HCT116 (cell line): ENCODE results near the gene UQCRH. TPM values are rescaled to one million over a fixed set of nuclear protein-coding genes. Genes with fewer than 3 reads are reported as not detected.

Experiments
- ATAC-seq: fragments of 200-7000 bp; cut with Tn5 transposase; 2 replicates; pipeline ENCODE4 v1.9.1; 2020; ENCODE audit warnings: mild to moderate bottlenecking, moderate library complexity
- BruUV-seq: library from RNA; stranded (reverse); fragments of 400-500 nt; replicated peaks from 2 replicates; lab custom pipeline; 2021; lab: Mats Ljungman, UMichigan
- CTCF ChIA-PET: fragments of 300-600 bp; sonication (Branson Sonifier 250); formaldehyde crosslinking; loops from one replicate; lab custom pipeline; 2021; ENCODE audit warnings: antibody characterized with exemption; lab: Charles Lee
- POLR2A ChIA-PET: fragments of 300-600, 350-600 bp; sonication (Branson Sonifier 250); formaldehyde crosslinking; loops from one replicate; lab custom pipeline; 2021; ENCODE audit warnings: antibody characterized with exemption; lab: Charles Lee
- RAD21 ChIA-PET, 2 experiments: fragments of 300-600 bp; sonication (Branson Sonifier 250); formaldehyde crosslinking; loops; one replicate each; lab custom pipeline; 2023; ENCODE audit warnings: low total read pairs in 2 of 2; ENCODE audit not compliant: uncharacterized antibody in 2 of 2, unreplicated experiment in 2 of 2, low non-redundant PET in 1 of 2; lab: Charles Lee
- DNase-seq: peaks from one replicate; pipeline ENCODE4 v3.0.0-alpha.2; 2010; ENCODE audit warnings: low read depth, low spot score
- H2AFZ ChIP-seq: fragments of 200-600 bp; shearing (Covaris generic), sonication (generic); 2 replicates; pipeline ENCODE4 v1.6.1; 2017; ENCODE audit warnings: low read depth, mixed run types, mixed read lengths, antibody characterized with exemption, low read length; ENCODE audit not compliant: poor library complexity, severe bottlenecking
- H3K27ac ChIP-seq: 2 replicates; pipeline ENCODE4 v1.5.1; 2012; ENCODE audit warnings: low read depth, low read length
- H3K27me3 ChIP-seq: fragments of 200-600 bp; sonication (generic); 2 replicates; pipeline ENCODE4 v1.6.1; 2016; ENCODE audit warnings: mixed run types, low read length, mixed read lengths; ENCODE audit not compliant: insufficient read depth
- H3K36me3 ChIP-seq, 2 experiments: fragments of 200-500 bp in 1 of 2; fragments of 200-600 bp in 1 of 2; sonication (Bioruptor generic) in 1 of 2; sonication (generic) in 1 of 2; 2 replicates each; pipeline versions ENCODE4 v1.5.1 to v1.6.1; 2014 to 2016; ENCODE audit warnings: low read length in 2 of 2, inconsistent platforms in 1 of 2, mixed read lengths in 1 of 2, mixed run types in 1 of 2; ENCODE audit not compliant: insufficient read depth in 2 of 2, control insufficient read depth in 1 of 2
- H3K4me1 ChIP-seq, 2 experiments: fragments of 200-600 bp in 1 of 2; sonication (generic) in 1 of 2; 2 replicates each; pipeline versions ENCODE4 v1.5.1 to v1.6.1; 2012 to 2017; ENCODE audit warnings: low read length in 2 of 2, inconsistent platforms in 1 of 2, mild to moderate bottlenecking in 1 of 2, mixed read lengths in 1 of 2, mixed run types in 1 of 2, moderate library complexity in 1 of 2; ENCODE audit not compliant: insufficient read depth in 2 of 2, control insufficient read depth in 1 of 2
- H3K4me2 ChIP-seq: fragments of 200-600 bp; sonication (generic); 2 replicates; pipeline ENCODE4 v1.6.1; 2017; ENCODE audit warnings: mixed run types, low read length, mixed read lengths
- H3K4me3 ChIP-seq, 2 experiments: fragments of 200-600 bp in 1 of 2; sonication (generic) in 1 of 2; replicated peaks in 1 of 2; 2 replicates each; pipeline ENCODE4 v1.5.1; 2011 to 2016; ENCODE audit warnings: low read length in 2 of 2, control low read depth in 1 of 2, low read depth in 1 of 2, mild to moderate bottlenecking in 1 of 2, mixed read lengths in 1 of 2, mixed run types in 1 of 2
- H3K79me2 ChIP-seq: fragments of 200-600 bp; sonication (generic); 2 replicates; pipeline ENCODE4 v1.6.1; 2017; ENCODE audit warnings: mild to moderate bottlenecking, mixed run types, low read length, moderate library complexity, mixed read lengths; ENCODE audit not compliant: insufficient read depth
- H3K9ac ChIP-seq: fragments of 200-600 bp; sonication (generic); 2 replicates; pipeline ENCODE4 v1.6.1; 2016; ENCODE audit warnings: low read length, mixed read lengths
- H3K9me2 ChIP-seq: fragments of 200-600 bp; sonication (generic), shearing (Covaris generic); 2 replicates; pipeline ENCODE4 v1.6.1; 2017; ENCODE audit warnings: mixed run types, mild to moderate bottlenecking, moderate library complexity; ENCODE audit not compliant: insufficient read depth
- H3K9me3 ChIP-seq, 2 experiments: fragments of 200-500 bp in 1 of 2; fragments of 200-600 bp in 1 of 2; sonication (Bioruptor generic) in 1 of 2; sonication (generic) in 1 of 2; 2 replicates each; pipeline ENCODE4 v1.6.1; 2014 to 2017; ENCODE audit warnings: low read length in 2 of 2, mixed read lengths in 2 of 2, inconsistent platforms in 1 of 2, low read depth in 1 of 2, mild to moderate bottlenecking in 1 of 2, mixed run types in 1 of 2, moderate library complexity in 1 of 2; ENCODE audit not compliant: control insufficient read depth in 1 of 2, insufficient read depth in 1 of 2
- H4K20me1 ChIP-seq: fragments of 200-600 bp; sonication (generic), shearing (Covaris generic); 2 replicates; pipeline ENCODE4 v1.6.1; 2017; ENCODE audit warnings: mixed run types, mild to moderate bottlenecking, moderate library complexity; ENCODE audit not compliant: insufficient read depth
- EGR1 ChIP-seq: IDR thresholded peaks from 2 replicates; pipeline ENCODE4 v1.6.1; 2012; ENCODE audit warnings: low read depth
- ELF1 ChIP-seq: IDR thresholded peaks from 2 replicates; pipeline ENCODE4 v1.6.1; 2012; ENCODE audit warnings: low read depth, borderline replicate concordance
- EZH2 ChIP-seq: fragments of 200-600 bp; sonication (generic); IDR thresholded peaks from 2 replicates; pipeline ENCODE4 v1.6.1; 2017; ENCODE audit warnings: antibody characterized with exemption, mixed run types
- SP1 ChIP-seq: IDR thresholded peaks from 2 replicates; pipeline ENCODE4 v1.6.1; 2012; ENCODE audit warnings: low read depth
- SRF ChIP-seq: IDR thresholded peaks from 2 replicates; pipeline ENCODE4 v1.6.1; 2012; ENCODE audit warnings: low read depth
- TCF7L2 ChIP-seq: IDR thresholded peaks from 2 replicates; pipeline ENCODE4 v1.7.0; 2011; ENCODE audit warnings: borderline replicate concordance, inconsistent platforms; ENCODE audit not compliant: insufficient read depth, insufficient read length; ENCODE audit errors: extremely low read depth
- ZFX ChIP-seq: fragments of 450-650 bp; IDR thresholded peaks from 2 replicates; pipeline ENCODE4 v1.6.1; 2017
- ZNF274 ChIP-seq: fragments of 200-500 bp; sonication (Bioruptor generic); IDR thresholded peaks from 2 replicates; pipeline ENCODE4 v1.6.1; 2014; ENCODE audit warnings: mild to moderate bottlenecking, low read depth, low read length, inconsistent platforms
- intact Hi-C: fragments of 100-400 bp; cut with micrococcal nuclease; formaldehyde crosslinking; loops from 2 replicates; pipeline ENCODE4 v1.10.0; 2022
- total RNA-seq: library from RNA; stranded (reverse); gene quantifications from one replicate; pipeline ENCODE4 v1.2.1, GENCODE V29; 2021; ENCODE audit not compliant: unreplicated experiment
- TF ChIP-seq, protein P1 (sequence below): IDR thresholded peaks from 2 replicates; pipeline ENCODE4 v1.6.1; 2012; ENCODE audit warnings: low read depth
- TF ChIP-seq, protein P2 (sequence below): IDR thresholded peaks from 2 replicates; pipeline ENCODE4 v1.6.1; 2012
- TF ChIP-seq, protein P3 (sequence below), 3 experiments: fragments of 200-600 bp in 1 of 3; sonication (generic) in 1 of 3; IDR thresholded peaks in 2 of 3; conservative IDR thresholded peaks in 1 of 3; 2 replicates each; pipeline ENCODE4 v1.5.1; 2012 to 2017; ENCODE audit warnings: low read depth in 2 of 3, low read length in 2 of 3, antibody characterized with exemption in 1 of 3, borderline replicate concordance in 1 of 3, control low read depth in 1 of 3, mild to moderate bottlenecking in 1 of 3, mixed read lengths in 1 of 3, mixed run types in 1 of 3, moderate library complexity in 1 of 3; ENCODE audit not compliant: insufficient read depth in 1 of 3
- TF ChIP-seq, protein P4 (sequence below): IDR thresholded peaks from 2 replicates; pipeline ENCODE4 v1.6.1; 2011; ENCODE audit warnings: mild to moderate bottlenecking, low read length, moderate library complexity; ENCODE audit not compliant: insufficient replicate concordance; ENCODE audit errors: extremely low read depth

The UQCRH gene
- total RNA-seq, 1 experiment from 2014 or later, result 514 TPM

DNA sequence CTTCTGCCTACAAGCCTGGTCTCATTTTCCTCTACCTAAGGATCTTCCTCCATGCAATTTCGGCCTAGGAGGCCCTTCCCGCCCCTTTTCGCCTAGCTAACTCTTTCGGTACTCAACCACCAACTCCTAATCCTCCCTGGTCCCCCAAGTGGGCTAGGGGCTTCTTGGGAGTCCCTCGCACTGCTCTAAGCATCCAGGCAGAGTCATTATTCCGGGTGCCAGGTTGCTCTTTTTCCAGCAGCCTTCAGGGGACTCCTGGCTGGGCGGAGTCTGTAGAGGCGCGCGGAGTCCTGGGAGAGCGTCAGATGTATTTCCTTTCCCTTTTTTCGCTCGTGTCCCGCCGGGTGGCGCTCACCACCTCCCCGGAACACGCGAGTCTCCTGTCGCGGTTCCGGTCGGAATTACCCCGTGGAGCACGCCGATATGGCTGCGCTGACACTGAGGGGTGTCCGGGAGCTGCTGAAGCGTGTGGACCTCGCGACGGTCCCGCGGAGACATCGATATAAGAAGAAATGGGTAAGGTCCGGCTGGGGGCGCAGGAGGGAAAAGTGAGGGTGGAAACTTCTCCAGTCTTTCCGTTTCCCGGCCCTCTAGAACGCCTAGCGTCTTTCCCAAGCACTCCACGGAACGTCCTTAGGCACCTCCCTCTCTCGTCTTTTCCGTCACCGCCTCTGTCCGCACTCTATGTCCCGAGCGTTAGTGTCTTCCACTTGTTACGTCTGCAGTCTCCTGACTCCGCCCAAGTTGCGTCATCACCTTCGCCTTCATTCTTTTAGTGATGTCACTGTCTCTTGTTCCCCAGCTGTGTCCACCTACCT is 37.1 kb downstream of the UQCRH start, which contains the start of gene NSUN4 (continued):
- TF ChIP-seq, protein P1, sequence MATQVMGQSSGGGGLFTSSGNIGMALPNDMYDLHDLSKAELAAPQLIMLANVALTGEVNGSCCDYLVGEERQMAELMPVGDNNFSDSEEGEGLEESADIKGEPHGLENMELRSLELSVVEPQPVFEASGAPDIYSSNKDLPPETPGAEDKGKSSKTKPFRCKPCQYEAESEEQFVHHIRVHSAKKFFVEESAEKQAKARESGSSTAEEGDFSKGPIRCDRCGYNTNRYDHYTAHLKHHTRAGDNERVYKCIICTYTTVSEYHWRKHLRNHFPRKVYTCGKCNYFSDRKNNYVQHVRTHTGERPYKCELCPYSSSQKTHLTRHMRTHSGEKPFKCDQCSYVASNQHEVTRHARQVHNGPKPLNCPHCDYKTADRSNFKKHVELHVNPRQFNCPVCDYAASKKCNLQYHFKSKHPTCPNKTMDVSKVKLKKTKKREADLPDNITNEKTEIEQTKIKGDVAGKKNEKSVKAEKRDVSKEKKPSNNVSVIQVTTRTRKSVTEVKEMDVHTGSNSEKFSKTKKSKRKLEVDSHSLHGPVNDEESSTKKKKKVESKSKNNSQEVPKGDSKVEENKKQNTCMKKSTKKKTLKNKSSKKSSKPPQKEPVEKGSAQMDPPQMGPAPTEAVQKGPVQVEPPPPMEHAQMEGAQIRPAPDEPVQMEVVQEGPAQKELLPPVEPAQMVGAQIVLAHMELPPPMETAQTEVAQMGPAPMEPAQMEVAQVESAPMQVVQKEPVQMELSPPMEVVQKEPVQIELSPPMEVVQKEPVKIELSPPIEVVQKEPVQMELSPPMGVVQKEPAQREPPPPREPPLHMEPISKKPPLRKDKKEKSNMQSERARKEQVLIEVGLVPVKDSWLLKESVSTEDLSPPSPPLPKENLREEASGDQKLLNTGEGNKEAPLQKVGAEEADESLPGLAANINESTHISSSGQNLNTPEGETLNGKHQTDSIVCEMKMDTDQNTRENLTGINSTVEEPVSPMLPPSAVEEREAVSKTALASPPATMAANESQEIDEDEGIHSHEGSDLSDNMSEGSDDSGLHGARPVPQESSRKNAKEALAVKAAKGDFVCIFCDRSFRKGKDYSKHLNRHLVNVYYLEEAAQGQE, result no peak

DNA sequence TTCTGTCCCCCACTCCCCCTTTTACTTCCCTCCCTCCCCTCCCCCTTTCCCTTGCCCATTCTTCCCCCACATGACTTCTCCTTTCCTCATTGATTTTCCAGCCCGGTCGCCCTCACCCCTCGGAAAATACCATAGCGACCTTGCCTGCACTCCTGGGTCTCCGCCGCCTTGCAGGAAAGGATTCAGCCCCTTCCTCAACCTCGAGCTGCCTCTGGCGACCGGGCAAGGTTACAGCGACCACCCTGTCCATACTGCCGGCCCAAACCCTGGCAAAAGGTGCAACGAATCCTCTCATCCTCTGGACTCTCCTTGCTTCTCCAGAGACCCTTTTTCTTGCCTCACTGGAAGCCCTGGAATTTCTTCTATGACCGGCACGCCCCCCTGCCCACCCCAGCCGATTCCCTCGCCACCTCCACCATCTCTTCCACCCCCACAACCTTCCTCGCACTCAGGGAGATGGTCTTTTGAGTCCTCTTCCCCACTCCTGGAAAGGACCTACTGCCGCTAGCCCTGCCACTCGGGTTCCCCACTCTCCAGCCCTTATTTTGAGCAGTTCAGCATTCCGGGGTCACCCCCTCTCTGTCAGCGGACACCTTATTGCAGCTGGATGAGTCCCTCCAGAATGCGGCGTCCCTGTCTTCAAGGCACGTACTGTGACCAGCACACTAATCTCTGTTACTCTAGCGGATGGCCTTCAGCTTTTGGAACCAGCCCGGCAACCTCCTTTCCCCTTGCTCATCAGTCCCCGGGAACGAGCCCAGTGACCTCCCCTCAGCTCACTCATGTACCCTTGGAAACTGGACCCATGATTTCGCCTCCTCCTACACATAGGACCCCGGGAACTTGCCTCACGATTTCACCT is 38.0 kb downstream of the UQCRH start:
- BruUV-seq, result no TSS peak
- Histone ChIP-seq H2AFZ (no peak overlapping the region), H3K9me2 (no peaks in the 10 kb centered on the region), H3K79me2 (peaks cover 31% of the 10 kb centered on the region), H3K4me1 (peaks cover 18 to 35% of the 10 kb centered on the region in 2 experiments), H3K4me3 (peak overlapping the region; percentile 75 to 83), H3K9me3 (no peaks in the 10 kb centered on the region), H3K9ac (peak overlapping the region; percentile 94), H3K4me2 (peak overlapping the region; percentile 90), H3K36me3 (peaks cover 7 to 12% of the 10 kb centered on the region in 2 experiments; a peak in 2 of 4 replicates), H4K20me1 (no peaks in the 10 kb centered on the region), H3K27ac (peak overlapping the region; percentile 97), H3K27me3 (no peaks in the 10 kb centered on the region)
- intact Hi-C loops, result loop anchor here (2.0 kb wide), 1 partner anchor 39 kb away; the partner anchor contains the start of genes LRRC41 and UQCRH
- ChIA-PET CTCF (interaction anchor here (1.2 to 1.7 kb wide), 2 partner anchors 7 to 8 kb away, joined by 4 read pairs; no protein-coding TSS in a partner anchor), POLR2A (interaction anchor here (1.6 to 1.7 kb wide), 2 partner anchors 8 to 94 kb away, joined by 4 to 11 read pairs; partner anchors contain the start of gene RAD54L), RAD21 (no interaction called here)
- ATAC-seq (no peak), DNase-seq (no peak)
- TF ChIP-seq TCF7L2 (no peak), SP1 (no peak), ZNF274 (no peak), EZH2 (no peak), SRF (no peak), ZFX (no peak), ELF1 (no peak), EGR1 (no peak)
- TF ChIP-seq, protein P2, sequence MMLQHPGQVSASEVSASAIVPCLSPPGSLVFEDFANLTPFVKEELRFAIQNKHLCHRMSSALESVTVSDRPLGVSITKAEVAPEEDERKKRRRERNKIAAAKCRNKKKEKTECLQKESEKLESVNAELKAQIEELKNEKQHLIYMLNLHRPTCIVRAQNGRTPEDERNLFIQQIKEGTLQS, result no peak
- TF ChIP-seq, protein P3, sequence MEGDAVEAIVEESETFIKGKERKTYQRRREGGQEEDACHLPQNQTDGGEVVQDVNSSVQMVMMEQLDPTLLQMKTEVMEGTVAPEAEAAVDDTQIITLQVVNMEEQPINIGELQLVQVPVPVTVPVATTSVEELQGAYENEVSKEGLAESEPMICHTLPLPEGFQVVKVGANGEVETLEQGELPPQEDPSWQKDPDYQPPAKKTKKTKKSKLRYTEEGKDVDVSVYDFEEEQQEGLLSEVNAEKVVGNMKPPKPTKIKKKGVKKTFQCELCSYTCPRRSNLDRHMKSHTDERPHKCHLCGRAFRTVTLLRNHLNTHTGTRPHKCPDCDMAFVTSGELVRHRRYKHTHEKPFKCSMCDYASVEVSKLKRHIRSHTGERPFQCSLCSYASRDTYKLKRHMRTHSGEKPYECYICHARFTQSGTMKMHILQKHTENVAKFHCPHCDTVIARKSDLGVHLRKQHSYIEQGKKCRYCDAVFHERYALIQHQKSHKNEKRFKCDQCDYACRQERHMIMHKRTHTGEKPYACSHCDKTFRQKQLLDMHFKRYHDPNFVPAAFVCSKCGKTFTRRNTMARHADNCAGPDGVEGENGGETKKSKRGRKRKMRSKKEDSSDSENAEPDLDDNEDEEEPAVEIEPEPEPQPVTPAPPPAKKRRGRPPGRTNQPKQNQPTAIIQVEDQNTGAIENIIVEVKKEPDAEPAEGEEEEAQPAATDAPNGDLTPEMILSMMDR (IDR thresholded peaks at IDR 0.05 in 2 of 3, conservative IDR thresholded peaks at IDR 0.05 in 1 of 3; ENCODE audit: borderline replicate concordance in 1 of 3, insufficient read depth in 1 of 3, low read depth in 2 of 3, low read length in 2 of 3), result no peak
- TF ChIP-seq, protein P4, sequence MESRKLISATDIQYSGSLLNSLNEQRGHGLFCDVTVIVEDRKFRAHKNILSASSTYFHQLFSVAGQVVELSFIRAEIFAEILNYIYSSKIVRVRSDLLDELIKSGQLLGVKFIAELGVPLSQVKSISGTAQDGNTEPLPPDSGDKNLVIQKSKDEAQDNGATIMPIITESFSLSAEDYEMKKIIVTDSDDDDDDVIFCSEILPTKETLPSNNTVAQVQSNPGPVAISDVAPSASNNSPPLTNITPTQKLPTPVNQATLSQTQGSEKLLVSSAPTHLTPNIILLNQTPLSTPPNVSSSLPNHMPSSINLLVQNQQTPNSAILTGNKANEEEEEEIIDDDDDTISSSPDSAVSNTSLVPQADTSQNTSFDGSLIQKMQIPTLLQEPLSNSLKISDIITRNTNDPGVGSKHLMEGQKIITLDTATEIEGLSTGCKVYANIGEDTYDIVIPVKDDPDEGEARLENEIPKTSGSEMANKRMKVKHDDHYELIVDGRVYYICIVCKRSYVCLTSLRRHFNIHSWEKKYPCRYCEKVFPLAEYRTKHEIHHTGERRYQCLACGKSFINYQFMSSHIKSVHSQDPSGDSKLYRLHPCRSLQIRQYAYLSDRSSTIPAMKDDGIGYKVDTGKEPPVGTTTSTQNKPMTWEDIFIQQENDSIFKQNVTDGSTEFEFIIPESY, result no peak
